CD4-positive, alpha-beta memory T cell (primary cell): Measurements from ENCODE around the gene SLC4A5. TPM values are rescaled to one million over a fixed set of nuclear protein-coding genes. Genes with fewer than 3 reads are reported as not detected.

Experiments used
- CTCF ChIA-PET: fragments of 350-600 bp; sonication (Branson Sonifier 250); formaldehyde crosslinking; loops from one replicate; lab custom pipeline; 2021; ENCODE audit warnings: inconsistent platforms; ENCODE audit not compliant: partially characterized antibody; lab: Charles Lee
- POLR2A ChIA-PET: fragments of 350-600 bp; sonication (Branson Sonifier 250); formaldehyde crosslinking; loops from one replicate; lab custom pipeline; 2021; ENCODE audit not compliant: partially characterized antibody; lab: Charles Lee
- DNase-seq, 5 donors: peaks; one replicate each; pipeline versions ENCODE4 v3.0.0 to v3.0.0-alpha.2; 2020 to 2022; ENCODE audit warnings: mixed read lengths in 1 of 5
- H3K27ac ChIP-seq: one replicate; pipeline ENCODE4 v1.7.0; 2013; ENCODE audit warnings: low read depth, low read length
- H3K27me3 ChIP-seq: 2 replicates; pipeline ENCODE4 v1.7.0; 2013; ENCODE audit warnings: mild to moderate bottlenecking, low read length, moderate library complexity; ENCODE audit not compliant: insufficient read depth
- H3K36me3 ChIP-seq: 2 replicates; pipeline ENCODE4 v1.7.0; 2013; ENCODE audit warnings: mild to moderate bottlenecking, low read length, moderate library complexity; ENCODE audit not compliant: insufficient read depth
- H3K4me1 ChIP-seq: 2 replicates; pipeline ENCODE4 v1.7.0; 2013; ENCODE audit warnings: mild to moderate bottlenecking, low read length, moderate library complexity; ENCODE audit not compliant: insufficient read depth
- H3K4me3 ChIP-seq, 2 donors: one replicate each; pipeline ENCODE4 v1.7.0; 2013; ENCODE audit warnings: low read length in 2 of 2, mild to moderate bottlenecking in 1 of 2
- H3K9me3 ChIP-seq, 2 donors: one replicate each; pipeline ENCODE4 v1.7.0; 2013; ENCODE audit warnings: low read length in 2 of 2, control low read depth in 1 of 2; ENCODE audit not compliant: control insufficient read depth in 1 of 2
- H3K27ac Mint-ChIP-seq, 7 donors: one replicate each; pipeline ENCODE4 v1.8.0; 2020 to 2021; ENCODE audit warnings: mixed read lengths in 7 of 7, mild to moderate bottlenecking in 6 of 7, inconsistent platforms in 3 of 7, moderate library complexity in 3 of 7
- H3K27me3 Mint-ChIP-seq, 2 donors: one replicate each; pipeline ENCODE4 v1.8.0; 2020 to 2021; ENCODE audit warnings: mixed read lengths in 2 of 2
- H3K36me3 Mint-ChIP-seq, 2 donors: one replicate each; pipeline ENCODE4 v1.8.0; 2020 to 2021; ENCODE audit warnings: mixed read lengths in 2 of 2, inconsistent platforms in 1 of 2, mild to moderate bottlenecking in 1 of 2
- H3K4me1 Mint-ChIP-seq, 4 donors: one replicate each; pipeline ENCODE4 v1.8.0; 2020 to 2021; ENCODE audit warnings: mixed read lengths in 4 of 4, mild to moderate bottlenecking in 1 of 4
- H3K4me3 Mint-ChIP-seq, 8 donors: one replicate each; pipeline ENCODE4 v1.8.0; 2020 to 2021; ENCODE audit warnings: mixed read lengths in 8 of 8, mild to moderate bottlenecking in 7 of 8, moderate library complexity in 6 of 8, inconsistent platforms in 3 of 8
- H3K9me3 Mint-ChIP-seq, 8 donors: one replicate each; pipeline ENCODE4 v1.8.0; 2020 to 2021; ENCODE audit warnings: mixed read lengths in 8 of 8, mild to moderate bottlenecking in 5 of 8, inconsistent platforms in 3 of 8, moderate library complexity in 1 of 8
- intact Hi-C: fragments of 100-400 bp; cut with micrococcal nuclease; formaldehyde crosslinking; loops from one replicate; pipeline ENCODE4 v1.15.1; 2023
- polyA plus RNA-seq, 2 donors: library from polyadenylated mRNA; unstranded; fragments of 300-500 nt; fragmentation: Illumina TruSeq; gene quantifications; one replicate each; pipeline ENCODE4 v1.2.3, GENCODE V29; 2021
- total RNA-seq, 2 experiments: library from RNA; stranded (reverse); gene quantifications; one replicate each; pipeline ENCODE4 v1.2.3, GENCODE V29; 2021

Gene SLC4A5
- total and polyA plus RNA-seq, 4 experiments from 2014 or later: 0.25 to 11.5 (median 7.2) TPM

DNA sequence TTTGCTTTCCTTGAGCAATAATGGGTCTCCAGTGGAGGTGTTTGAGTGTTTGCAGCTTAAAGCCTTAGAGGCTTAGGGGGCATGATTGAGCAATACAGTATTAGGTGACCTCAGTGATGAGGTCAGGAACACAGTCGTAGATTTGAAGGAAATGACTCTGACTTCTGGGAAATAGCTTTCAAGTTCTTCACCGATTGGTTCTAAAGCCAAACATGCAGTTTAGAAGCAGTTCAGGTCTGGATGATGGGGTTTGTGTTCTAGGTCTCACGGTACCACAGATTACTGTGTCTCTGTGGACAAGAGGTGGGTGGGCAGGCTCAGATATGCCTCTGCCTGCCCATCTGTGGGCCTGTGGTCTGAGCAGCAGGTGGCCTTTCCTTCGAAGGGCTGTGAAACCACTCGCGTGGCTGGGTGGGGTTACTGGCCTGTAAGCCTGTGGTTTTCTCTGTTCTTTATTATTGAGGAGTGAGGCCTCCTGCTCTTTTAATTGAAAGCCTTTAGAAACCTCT is 137.0 kb downstream of the SLC4A5 start:
- intact Hi-C loops: loop anchor here (1.0 kb wide), 1 partner anchor 8 kb away; the partner anchor contains the start of gene MTHFD2
- H3K9me3 ChIP-seq: no peaks in the 10 kb centered on the region
- no peaks in the 10 kb centered on the region for H3K27me3 ChIP-seq
- no peaks in the 10 kb centered on the region for H3K9me3 Mint-ChIP-seq
- ChIA-PET CTCF (interaction anchor here (0.6 to 3.6 kb wide), 10 partner anchors 8 to 382 kb away, joined by 3 to 16 read pairs (median 3); partner anchors contain the start of genes MOB1A and MTHFD2), POLR2A (interaction anchor here (0.6 to 5.4 kb wide), 7 partner anchors 8 to 382 kb away, joined by 3 to 59 read pairs (median 4); partner anchors contain the start of genes MOB1A and MTHFD2)
- peak overlapping the region; percentile 68 for H3K27ac ChIP-seq
- H3K36me3 ChIP-seq: peaks cover 15% of the 10 kb centered on the region
- peaks cover 27 to 56% (median 39%) of the 10 kb centered on the region in 4 donors for H3K4me1 Mint-ChIP-seq
- H3K27me3 Mint-ChIP-seq: no peaks in the 10 kb centered on the region
- DNase-seq: peak; percentile 53 to 64 (median 55)
- peaks cover 52% of the 10 kb centered on the region for H3K4me1 ChIP-seq
- H3K27ac Mint-ChIP-seq: peak overlapping the region; percentile 91 to 99 (median 96)
- H3K4me3 ChIP-seq: peak overlapping the region in 1 of 2 donors; percentile 23
- peaks cover 19 to 30% of the 10 kb centered on the region in 2 donors for H3K36me3 Mint-ChIP-seq
- peak overlapping the region; percentile 74 to 85 (median 80) for H3K4me3 Mint-ChIP-seq

- Mint-ChIP-seq H3K9me3 (no peaks in the 10 kb centered on the region), H3K27me3 (no peaks in the 10 kb centered on the region), H3K36me3 (peaks cover 19 to 24% of the 10 kb centered on the region in 2 donors), H3K27ac (peak overlapping the region; percentile 91 to 99 (median 96)), H3K4me3 (peak overlapping the region; percentile 74 to 85 (median 80)), H3K4me1 (peaks cover 28 to 59% (median 42%) of the 10 kb centered on the region in 4 donors)
- intact Hi-C loops: no loop called here
- Histone ChIP-seq H3K36me3 (peaks cover 15% of the 10 kb centered on the region), H3K9me3 (no peaks in the 10 kb centered on the region), H3K4me1 (peaks cover 58% of the 10 kb centered on the region), H3K27ac (peak overlapping the region; percentile 68), H3K4me3 (peak overlapping the region; percentile 17 to 23), H3K27me3 (no peaks in the 10 kb centered on the region)
- CTCF ChIA-PET: interaction anchor here (0.6 to 3.6 kb wide), 8 partner anchors 14 to 382 kb away, joined by 3 to 16 read pairs (median 4); partner anchors contain the start of gene MOB1A
- POLR2A ChIA-PET: interaction anchor here (0.6 to 5.4 kb wide), 6 partner anchors 7 to 381 kb away, joined by 3 to 59 read pairs (median 5); partner anchors contain the start of genes MOB1A and MTHFD2
- DNase-seq: peak in 3 of 5 donors; percentile 8 to 25 (median 17)
Observed at GRCh38 chr2:74205596-74205995, 137.6 kb downstream of the SLC4A5 start.

DNA sequence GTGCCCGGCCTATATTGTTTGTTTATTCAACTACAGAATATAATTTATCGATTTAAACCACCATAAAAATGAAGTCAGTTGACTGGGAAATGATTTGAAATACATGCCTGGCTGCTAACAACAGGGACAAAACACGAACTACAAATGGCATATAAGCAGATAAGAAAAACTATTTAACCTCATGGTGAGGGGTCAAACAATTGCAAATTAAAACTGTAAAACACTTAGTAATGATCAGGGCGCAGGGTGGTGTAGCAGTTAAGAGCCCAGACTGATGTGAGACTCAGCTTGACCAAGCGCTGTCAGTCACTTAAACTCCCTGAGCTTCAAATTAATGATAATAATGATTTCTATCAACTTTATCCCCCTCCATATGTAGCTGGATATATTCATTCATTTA is 138.1 kb downstream of the SLC4A5 start:
- H3K27ac Mint-ChIP-seq: peak overlapping the region; percentile 91 to 99 (median 96)
- H3K9me3 ChIP-seq: no peaks in the 10 kb centered on the region
- H3K36me3 Mint-ChIP-seq: peaks cover 18 to 21% of the 10 kb centered on the region in 2 donors
- H3K27me3 ChIP-seq: no peaks in the 10 kb centered on the region
- H3K9me3 Mint-ChIP-seq: no peaks in the 10 kb centered on the region
- H3K4me1 Mint-ChIP-seq: peaks cover 32 to 64% (median 45%) of the 10 kb centered on the region in 4 donors
- H3K36me3 ChIP-seq: peaks cover 12% of the 10 kb centered on the region
- no peaks in the 10 kb centered on the region for H3K27me3 Mint-ChIP-seq
- intact Hi-C loops: no loop called here
- peak overlapping the region in 1 of 2 donors; percentile 20 for H3K4me3 ChIP-seq
- ChIA-PET CTCF (interaction anchor here (0.9 to 3.6 kb wide), 4 partner anchors 14 to 54 kb away, joined by 3 to 16 read pairs (median 8); partner anchors contain the start of gene MOB1A), POLR2A (interaction anchor here (1.3 to 5.4 kb wide), 3 partner anchors 26 to 381 kb away, joined by 4 to 59 read pairs (median 6); partner anchors contain the start of gene MOB1A)
- peak overlapping the region in 7 of 8 donors; percentile 74 to 85 (median 81) for H3K4me3 Mint-ChIP-seq
- H3K4me1 ChIP-seq: peaks cover 63% of the 10 kb centered on the region
- DNase-seq: no peak
- H3K27ac ChIP-seq: peak overlapping the region; percentile 68

DNA sequence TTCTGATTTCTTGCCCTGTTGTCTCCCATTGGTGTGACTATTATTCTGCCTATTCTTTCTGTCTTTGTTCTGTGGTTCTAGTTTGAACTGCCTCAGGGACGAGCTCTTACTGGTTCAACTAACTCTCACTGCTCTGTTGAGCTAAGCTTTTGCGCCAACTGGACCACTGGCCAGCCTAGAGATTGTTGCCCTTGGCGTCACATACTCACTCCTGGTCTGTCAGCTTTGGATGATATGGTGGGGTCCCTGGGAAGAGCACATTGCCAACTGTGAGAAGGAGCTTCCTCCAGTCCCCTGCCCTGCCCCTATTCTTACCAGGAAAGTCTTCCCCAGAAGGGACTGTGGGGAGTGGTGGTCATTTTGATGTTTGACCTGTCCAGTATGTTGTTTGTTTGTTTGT is 138.8 kb downstream of the SLC4A5 start:
- intact Hi-C loops: no loop called here
- H3K27me3 ChIP-seq: no peaks in the 10 kb centered on the region
- DNase-seq: no peak
- H3K4me3 Mint-ChIP-seq: peak overlapping the region in 3 of 8 donors; percentile 20 to 44 (median 29)
- peaks cover 70% of the 10 kb centered on the region for H3K4me1 ChIP-seq
- H3K9me3 Mint-ChIP-seq: no peaks in the 10 kb centered on the region
- ChIA-PET POLR2A (interaction anchor here (1.5 to 5.4 kb wide), 2 partner anchors 26 to 84 kb away, joined by 6 to 59 read pairs; partner anchors contain the start of gene MOB1A), CTCF (interaction anchor here (0.6 to 2.1 kb wide), 3 partner anchors 12 to 26 kb away, joined by 3 to 10 read pairs (median 3); partner anchors contain the start of gene MOB1A)
- H3K27ac Mint-ChIP-seq: peak overlapping the region; percentile 50 to 88 (median 66)
- H3K27me3 Mint-ChIP-seq: no peaks in the 10 kb centered on the region
- no peak overlapping the region for H3K4me3 ChIP-seq
- H3K4me1 Mint-ChIP-seq: peaks cover 36 to 71% (median 51%) of the 10 kb centered on the region in 4 donors
- peaks cover 5% of the 10 kb centered on the region for H3K36me3 ChIP-seq
- H3K36me3 Mint-ChIP-seq: peaks cover 12 to 15% of the 10 kb centered on the region in 2 donors
- no peaks in the 10 kb centered on the region for H3K9me3 ChIP-seq
- no peak overlapping the region for H3K27ac ChIP-seq

DNA sequence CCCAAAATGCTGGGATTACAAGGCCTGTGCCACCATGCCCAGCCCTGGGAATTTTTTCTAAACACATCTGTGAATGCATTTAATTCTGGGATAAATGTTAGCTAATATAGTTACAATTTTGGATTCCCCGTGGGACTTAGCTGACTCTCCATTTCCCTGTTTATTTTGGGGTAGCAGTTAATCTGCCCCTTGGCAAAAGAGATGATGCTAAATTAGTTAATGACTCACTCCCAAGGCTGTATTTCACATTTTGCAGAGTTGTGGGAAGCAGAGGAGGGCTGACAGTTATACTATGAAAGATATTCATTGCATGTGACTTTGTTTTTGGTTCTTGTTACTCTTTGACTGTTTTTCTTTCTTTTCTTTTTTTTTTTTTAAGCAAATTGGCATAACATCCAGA is 141.6 kb downstream of the SLC4A5 start:
- no peak for DNase-seq
- CTCF ChIA-PET: interaction anchor here (1.1 kb wide), 1 partner anchor 10 kb away, joined by 3 read pairs; no protein-coding TSS in a partner anchor
- Mint-ChIP-seq H3K27me3 (no peaks in the 10 kb centered on the region), H3K9me3 (no peaks in the 10 kb centered on the region), H3K27ac (peak overlapping the region in 2 of 7 donors; percentile 17 to 89), H3K4me1 (peaks cover 38 to 69% (median 53%) of the 10 kb centered on the region in 4 donors), H3K4me3 (peak overlapping the region in 2 of 8 donors; percentile 36 to 38), H3K36me3 (peaks cover 4 to 10% of the 10 kb centered on the region in 2 donors)
- no peaks in the 10 kb centered on the region for H3K36me3 ChIP-seq
- H3K9me3 ChIP-seq: no peaks in the 10 kb centered on the region
- H3K27ac ChIP-seq: no peak overlapping the region
- H3K4me3 ChIP-seq: no peak overlapping the region
- intact Hi-C loops: no loop called here
- POLR2A ChIA-PET: interaction anchor here (0.7 to 6.1 kb wide), 2 partner anchors 22 to 1410 kb away, joined by 4 to 128 read pairs; partner anchors contain the start of gene MOB1A
- peaks cover 60% of the 10 kb centered on the region for H3K4me1 ChIP-seq
- no peaks in the 10 kb centered on the region for H3K27me3 ChIP-seq

- Mint-ChIP-seq H3K9me3 (no peaks in the 10 kb centered on the region), H3K36me3 (peaks cover 4 to 6% of the 10 kb centered on the region in 2 donors), H3K27me3 (no peaks in the 10 kb centered on the region), H3K27ac (peak overlapping the region in 1 of 7 donors; percentile 89), H3K4me1 (peaks cover 35 to 65% (median 49%) of the 10 kb centered on the region in 4 donors), H3K4me3 (peak overlapping the region in 2 of 8 donors; percentile 31 to 39)
- Histone ChIP-seq H3K27ac (no peak overlapping the region), H3K9me3 (no peaks in the 10 kb centered on the region), H3K36me3 (no peaks in the 10 kb centered on the region), H3K4me1 (peaks cover 56% of the 10 kb centered on the region), H3K4me3 (no peak overlapping the region), H3K27me3 (no peaks in the 10 kb centered on the region)
- ChIA-PET POLR2A (interaction anchor here (0.7 to 6.1 kb wide), 3 partner anchors 22 to 1410 kb away, joined by 3 to 128 read pairs (median 4); partner anchors contain the start of gene MOB1A), CTCF (interaction anchor here (1.1 to 3.7 kb wide), 2 partner anchors 9 to 22 kb away, joined by 3 to 51 read pairs; partner anchors contain the start of gene MOB1A)
- intact Hi-C loops: no loop called here
- no peak for DNase-seq
Observed at GRCh38 chr2:74201196-74201595, 142.0 kb downstream of the SLC4A5 start.
